Upper lobe of left lung (tissue), 6 donors: ENCODE measurements around the gene GPRASP1. TPM values are rescaled to one million over a fixed set of nuclear protein-coding genes. Genes with fewer than 3 reads are reported as not detected.
"Not testable (repeated sequence)": the region's sequence is repeated elsewhere in the genome, so short reads cannot be mapped to it uniquely, and the experiment has no call there.

Source experiments
- ATAC-seq, 2 donors: fragments of 200-7000 bp; cut with Tn5 transposase; one replicate each; pipeline ENCODE4 v1.9.1; 2022; ENCODE audit warnings: mild to moderate bottlenecking in 2 of 2, moderate library complexity in 2 of 2; ENCODE audit not compliant: low FRiP score in 2 of 2
- DNase-seq, 2 donors: peaks; one replicate each; pipeline ENCODE4 v3.0.0-alpha.2; 2019 to 2020
- H3K27ac ChIP-seq, 4 donors: fragments of 200-600 bp; sonication (generic); one replicate each; pipeline ENCODE4 v1.5.1; 2016 to 2019
- H3K27me3 ChIP-seq, 4 donors: fragments of 200-600 bp; sonication (generic); one replicate each; pipeline ENCODE4 v1.5.1; 2017 to 2019
- H3K36me3 ChIP-seq, 4 donors: fragments of 200-600 bp; sonication (generic); one replicate each; pipeline ENCODE4 v1.5.1; 2016 to 2019
- H3K4me1 ChIP-seq, 4 donors: fragments of 200-600 bp; sonication (generic); one replicate each; pipeline ENCODE4 v1.5.1; 2018 to 2019
- H3K4me3 ChIP-seq, 4 donors: fragments of 200-600 bp; sonication (generic); one replicate each; pipeline ENCODE4 v1.5.1; 2017 to 2019; ENCODE audit warnings: mild to moderate bottlenecking in 2 of 4, moderate library complexity in 1 of 4
- H3K9me3 ChIP-seq, 4 donors: fragments of 200-600 bp; sonication (generic); one replicate each; pipeline ENCODE4 v1.5.1; 2018 to 2019
- CTCF ChIP-seq, 6 experiments: fragments of 450-650 bp in 4 of 6; fragments of 200-600 bp in 2 of 6; sonication (generic) in 2 of 6; IDR thresholded peaks; one replicate each; pipeline ENCODE4 v1.5.1; 2016 to 2019; ENCODE audit warnings: antibody characterized with exemption in 6 of 6
- EP300 ChIP-seq, 4 donors: sonication (generic); formaldehyde crosslinking; IDR thresholded peaks; one replicate each; pipeline ENCODE4 v1.5.1; 2017; ENCODE audit warnings: antibody characterized with exemption in 4 of 4, control low read depth in 2 of 4
- POLR2A ChIP-seq, 4 donors: fragments of 450-650 bp; IDR thresholded peaks; one replicate each; pipeline ENCODE4 v1.5.1; 2016 to 2017; ENCODE audit warnings: antibody characterized with exemption in 4 of 4, mild to moderate bottlenecking in 2 of 4
- POLR2AphosphoS5 ChIP-seq, 2 donors: sonication (generic); formaldehyde crosslinking; IDR thresholded peaks; one replicate each; pipeline ENCODE4 v1.5.1; 2017; ENCODE audit warnings: antibody characterized with exemption in 2 of 2
- WGBS, 2 donors: methylation state at CpG; one replicate each; pipeline ENCODE4 v1.1.5; 2017 to 2018; 5-methylcytosine and 5-hydroxymethylcytosine counted together
- total RNA-seq, 6 donors: library from RNA; depleted of rRNA in 4 of 6; stranded (reverse); fragments of >200 nt in 4 of 6; gene quantifications; one replicate each; pipeline versions ENCODE4 v1.1.0 to v1.2.1, GENCODE V29; 2016 to 2021
- donor health status: DM: no; HTN: no; CAD: no; lungs with moderate emphysema.
- donor health status: DM: no; HTN: yes; CAD: no; lungs with severe emphysema.

Gene GPRASP1
- total RNA-seq, 6 donors from 2014 or later = 2.7 to 8.4 (median 4.2) TPM

- peaks cover 0 to 4% (median 1%) of the 10 kb centered on the region in 4 donors for H3K4me1 ChIP-seq
- DNase-seq (no peak), ATAC-seq (no peak)
- no peak overlapping the region for H3K27ac ChIP-seq
- no peak overlapping the region for H3K4me3 ChIP-seq
- no peaks in the 10 kb centered on the region for H3K27me3 ChIP-seq
- 82 to 100% methylated on average over 2 of the region's 2 CpGs for WGBS, 2 donors
- TF ChIP-seq CTCF (IDR thresholded peaks at IDR 0.05) (no peak), POLR2A (IDR thresholded peaks at IDR 0.05) (no peak), POLR2AphosphoS5 (IDR thresholded peaks at IDR 0.05) (no peak), EP300 (IDR thresholded peaks at IDR 0.05) (no peak)
- no peaks in the 10 kb centered on the region for H3K9me3 ChIP-seq
- no peaks in the 10 kb centered on the region for H3K36me3 ChIP-seq
Measured at GRCh38 chrX:102654696-102655095, 3.4 kb downstream of the GPRASP1 start.

GRCh38 chrX:102658556-102658955 lies 7.3 kb downstream of the GPRASP1 start:
- no peaks in the 10 kb centered on the region for H3K27me3 ChIP-seq
- no peak for ATAC-seq
- H3K4me3 ChIP-seq = no peak overlapping the region
- DNase-seq = no peak
- H3K27ac ChIP-seq = no peak overlapping the region
- no peak for TF ChIP-seq CTCF (IDR thresholded peaks at IDR 0.05)
- TF ChIP-seq EP300 (IDR thresholded peaks at IDR 0.05) = no peak
- TF ChIP-seq POLR2A (IDR thresholded peaks at IDR 0.05) = no peak
- no peak for TF ChIP-seq POLR2AphosphoS5 (IDR thresholded peaks at IDR 0.05)
- no peaks in the 10 kb centered on the region for H3K9me3 ChIP-seq
- WGBS, 2 donors = 51 to 77% methylated on average over 2 of the region's 2 CpGs
- H3K4me1 ChIP-seq = peaks cover 0 to 4% (median 0%) of the 10 kb centered on the region in 4 donors
- no peaks in the 10 kb centered on the region for H3K36me3 ChIP-seq

- WGBS, 2 donors = 20 to 31% methylated on average over 5 to 27 of the region's 27 CpGs
- no peaks in the 10 kb centered on the region for H3K27me3 ChIP-seq
Measured at GRCh38 chrX:102659790-102660757, 8.8 kb downstream of the GPRASP1 start.

GRCh38 chrX:102663820-102664219 lies 12.5 kb downstream of the GPRASP1 start:
- not testable (repeated sequence) for H3K4me3 ChIP-seq, H3K27me3 ChIP-seq, H3K27ac ChIP-seq, ATAC-seq, H3K36me3 ChIP-seq, H3K4me1 ChIP-seq, DNase-seq
- H3K9me3 ChIP-seq = peaks cover 0 to 15% (median 0%) of the 10 kb centered on the region in 4 donors
- 89 to 96% methylated on average over 4 of the region's 4 CpGs for WGBS, 2 donors

More at GRCh38 chrX:102659790-102660757, 8.8 kb downstream of the GPRASP1 start:
- peaks cover 0 to 4% (median 0%) of the 10 kb centered on the region in 4 donors for H3K4me1 ChIP-seq
- peak overlapping the region; percentile 6 to 56 (median 45) for H3K4me3 ChIP-seq
- DNase-seq (peak; percentile 86 to 89), ATAC-seq (peak; percentile 90 to 97)
- H3K9me3 ChIP-seq = no peaks in the 10 kb centered on the region
- no peaks in the 10 kb centered on the region for H3K36me3 ChIP-seq
- peak in 4 of 6 experiments; percentile 7 to 48 (median 24) for TF ChIP-seq CTCF (IDR thresholded peaks at IDR 0.05)
- no peak for TF ChIP-seq EP300 (IDR thresholded peaks at IDR 0.05)
- TF ChIP-seq POLR2AphosphoS5 (IDR thresholded peaks at IDR 0.05) = peak in 1 of 2 donors; percentile 75
- TF ChIP-seq POLR2A (IDR thresholded peaks at IDR 0.05) = peak in 3 of 4 donors; percentile 3 to 70 (median 58)
- H3K27ac ChIP-seq = peak overlapping the region; percentile 31 to 76 (median 58)

GRCh38 chrX:102667034-102667433 lies 15.8 kb downstream of the GPRASP1 start:
- ATAC-seq, DNase-seq: not testable (repeated sequence)
- WGBS, 2 donors = 77 to 89% methylated on average over 1 of the region's 1 CpG

More at GRCh38 chrX:102667034-102667433, 15.8 kb downstream of the GPRASP1 start:
- not testable (repeated sequence) for H3K27me3 ChIP-seq, H3K27ac ChIP-seq, H3K4me3 ChIP-seq, H3K36me3 ChIP-seq, H3K4me1 ChIP-seq
- peaks cover 0 to 15% (median 0%) of the 10 kb centered on the region in 4 donors for H3K9me3 ChIP-seq
